B cell (primary cell): ENCODE results near the gene XPNPEP3.
A peak's percentile ranks its signal among the peaks of the same experiment; 100 is the strongest.

Source experiments
- EZH2 ChIP-seq: IDR thresholded peaks from 2 replicates; pipeline ENCODE4 v1.6.1; 2012; ENCODE audit warnings: borderline replicate concordance, low read depth, mild to moderate bottlenecking, moderate library complexity, low read length; ENCODE audit not compliant: insufficient read depth, poor library complexity, severe bottlenecking
- TF ChIP-seq, protein P1 (sequence below): fragments of 200-600 bp; IDR thresholded peaks from one replicate; pipeline ENCODE4 v1.8.0; 2022; ENCODE audit warnings: antibody characterized with exemption, mild to moderate bottlenecking

DNA sequence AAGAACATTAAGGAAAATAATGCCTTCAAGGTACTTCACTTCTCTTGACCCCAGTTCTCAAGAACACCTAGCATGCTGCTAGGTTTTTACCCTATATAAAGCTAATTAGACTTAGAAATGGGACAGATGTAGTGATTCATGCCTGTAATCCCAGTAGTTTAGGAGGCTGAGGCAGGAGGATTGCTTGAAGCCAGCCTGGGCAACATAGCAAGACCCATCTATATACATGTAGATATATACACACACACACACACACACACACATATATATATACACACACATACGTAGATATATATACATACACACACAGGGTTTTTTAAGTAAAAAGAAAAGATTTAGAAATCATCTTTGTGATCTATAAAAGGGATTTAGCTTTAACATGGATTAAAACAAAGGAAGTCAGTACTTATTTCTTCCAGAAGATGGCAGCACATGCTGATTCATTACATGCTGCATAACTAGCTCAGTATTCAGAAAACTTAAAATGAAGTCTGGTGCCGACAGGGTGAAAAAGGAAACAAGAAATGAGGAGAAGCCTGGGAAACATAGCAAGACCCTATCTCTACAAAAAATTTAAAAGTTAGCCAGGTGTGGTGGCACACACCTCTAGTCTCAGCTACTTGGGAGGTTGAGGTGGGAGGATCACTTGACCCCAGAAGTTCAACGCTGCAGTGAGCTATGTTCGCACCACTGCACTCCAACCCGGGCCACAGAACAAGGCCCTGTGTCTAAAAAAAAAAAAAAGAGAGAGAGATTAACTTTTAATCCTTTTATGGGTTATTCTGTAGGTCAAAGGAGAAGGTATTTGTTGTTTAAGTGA lies 65.7 kb downstream of the XPNPEP3 start:
- TF ChIP-seq, protein P1, sequence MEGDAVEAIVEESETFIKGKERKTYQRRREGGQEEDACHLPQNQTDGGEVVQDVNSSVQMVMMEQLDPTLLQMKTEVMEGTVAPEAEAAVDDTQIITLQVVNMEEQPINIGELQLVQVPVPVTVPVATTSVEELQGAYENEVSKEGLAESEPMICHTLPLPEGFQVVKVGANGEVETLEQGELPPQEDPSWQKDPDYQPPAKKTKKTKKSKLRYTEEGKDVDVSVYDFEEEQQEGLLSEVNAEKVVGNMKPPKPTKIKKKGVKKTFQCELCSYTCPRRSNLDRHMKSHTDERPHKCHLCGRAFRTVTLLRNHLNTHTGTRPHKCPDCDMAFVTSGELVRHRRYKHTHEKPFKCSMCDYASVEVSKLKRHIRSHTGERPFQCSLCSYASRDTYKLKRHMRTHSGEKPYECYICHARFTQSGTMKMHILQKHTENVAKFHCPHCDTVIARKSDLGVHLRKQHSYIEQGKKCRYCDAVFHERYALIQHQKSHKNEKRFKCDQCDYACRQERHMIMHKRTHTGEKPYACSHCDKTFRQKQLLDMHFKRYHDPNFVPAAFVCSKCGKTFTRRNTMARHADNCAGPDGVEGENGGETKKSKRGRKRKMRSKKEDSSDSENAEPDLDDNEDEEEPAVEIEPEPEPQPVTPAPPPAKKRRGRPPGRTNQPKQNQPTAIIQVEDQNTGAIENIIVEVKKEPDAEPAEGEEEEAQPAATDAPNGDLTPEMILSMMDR, result peak; percentile 87
- TF ChIP-seq EZH2, result no peak
